ENCODE measurements around the gene SSH2. TPM values are rescaled to one million over a fixed set of nuclear protein-coding genes. Genes with fewer than 3 reads are reported as not detected.

SSH2 gene
- total and polyA plus RNA-seq, 2 donors (not counting 1 experiment from before 2014, with no cell fraction given): 51.5 to 183 TPM

DNA sequence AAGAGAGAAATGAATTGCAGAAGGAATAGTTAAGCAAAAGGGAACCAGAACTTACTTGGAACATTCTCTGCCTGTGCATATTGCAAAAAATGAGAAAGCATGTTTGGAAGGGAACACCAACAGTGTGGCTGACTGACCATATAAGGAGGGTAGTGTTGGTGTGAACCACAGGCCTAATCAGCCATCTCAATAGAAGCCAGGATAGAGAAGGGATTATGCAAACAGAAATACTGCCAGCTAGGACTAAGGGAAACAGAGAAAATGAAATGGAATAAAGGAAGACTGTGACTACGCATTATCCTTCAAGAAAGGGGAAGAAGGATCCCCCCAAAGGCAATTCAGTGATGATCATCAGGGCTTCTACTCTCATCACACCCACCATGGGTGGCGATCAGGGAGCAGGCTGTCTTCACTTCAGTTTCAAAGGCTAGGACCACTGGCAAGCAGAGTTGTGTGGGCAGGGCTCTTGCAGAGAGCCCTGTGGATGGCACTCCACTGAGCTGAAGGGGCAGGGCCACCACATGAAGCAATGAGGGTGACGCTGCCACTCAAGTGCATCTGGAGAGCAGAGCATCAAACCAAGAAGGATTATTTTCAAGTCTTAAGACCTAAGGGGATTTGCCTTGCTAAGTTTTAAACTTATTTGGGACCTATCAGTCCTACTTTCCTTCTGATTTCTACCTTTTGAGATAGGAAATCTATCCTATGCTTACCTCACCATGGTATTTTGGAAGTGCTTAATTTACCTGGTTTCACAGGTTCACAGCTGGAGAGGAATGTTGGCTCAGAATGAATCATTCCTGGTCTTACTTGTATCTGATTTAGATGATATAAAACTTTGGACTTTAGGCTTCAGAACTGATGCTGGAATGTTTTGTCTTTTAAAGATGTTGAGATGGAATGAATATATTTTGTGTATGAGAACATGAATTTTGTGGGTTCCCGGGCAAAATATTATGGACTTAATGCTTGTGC is 140.5 kb downstream of the SSH2 start:
- H3K4me1 Mint-ChIP-seq: peaks cover 9% of the 10 kb centered on the region
- H3K4me2 ChIP-seq (replicated peaks; ENCODE audit: low read depth, low read length, poor library complexity, severe bottlenecking): no peak overlapping the region
- H2AFZ ChIP-seq (ENCODE audit: insufficient read depth, low read depth, low read length, poor library complexity, severe bottlenecking): no peak overlapping the region
- ATAC-seq (ENCODE audit: low read depth) (no peak), DNase-seq (no peak)
- intact Hi-C loops (cut with micrococcal nuclease): no loop called here
- H3K4me3 ChIP-seq (ENCODE audit: control extremely low read depth in 1 of 5, extremely low read depth in 1 of 5, insufficient read depth in 1 of 5, low read depth in 2 of 5, low read length in 4 of 5): no peak overlapping the region
- no peak overlapping the region for H3K9ac ChIP-seq (ENCODE audit: low read length)
- H4K20me1 ChIP-seq (ENCODE audit: control insufficient read depth, insufficient read depth, low read length, poor library complexity, severe bottlenecking): no peaks in the 10 kb centered on the region
- no peaks in the 10 kb centered on the region for H3K9me3 Mint-ChIP-seq (ENCODE audit: insufficient read depth)
- no peaks in the 10 kb centered on the region for H3K9me3 ChIP-seq (ENCODE audit: control extremely low read depth in 1 of 3, control insufficient read depth in 2 of 3, insufficient read depth in 1 of 3, low read length in 2 of 3)
- H3K79me2 ChIP-seq (ENCODE audit: control insufficient read depth, insufficient read depth, low read length): no peaks in the 10 kb centered on the region
- H3K27me3 Mint-ChIP-seq: no peaks in the 10 kb centered on the region
- 97% methylated on average over 3 of the region's 4 CpGs for WGBS (ENCODE audit: insufficient coverage)
- CTCF ChIA-PET: interaction anchor here (0.7 to 1.2 kb wide), 3 partner anchors 41 to 118 kb away, joined by 3 to 8 read pairs (median 4); no protein-coding TSS in a partner anchor
- H3K27me3 ChIP-seq (replicated peaks in 1 of 4; ENCODE audit: control extremely low read depth in 1 of 4, control insufficient read depth in 3 of 4, insufficient read depth in 4 of 4, low read length in 3 of 4): no peaks in the 10 kb centered on the region
- H3K4me3 Mint-ChIP-seq: no peak overlapping the region
- POLR2A ChIA-PET: no interaction called here
- peaks cover 2 to 4% of the 10 kb centered on the region in 2 experiments for H3K36me3 ChIP-seq (replicated peaks in 1 of 2; ENCODE audit: control extremely low read depth in 1 of 2, control insufficient read depth in 1 of 2, extremely low read depth in 1 of 2, insufficient read depth in 2 of 2, low read length in 1 of 2)
- TF ChIP-seq, protein P1, sequence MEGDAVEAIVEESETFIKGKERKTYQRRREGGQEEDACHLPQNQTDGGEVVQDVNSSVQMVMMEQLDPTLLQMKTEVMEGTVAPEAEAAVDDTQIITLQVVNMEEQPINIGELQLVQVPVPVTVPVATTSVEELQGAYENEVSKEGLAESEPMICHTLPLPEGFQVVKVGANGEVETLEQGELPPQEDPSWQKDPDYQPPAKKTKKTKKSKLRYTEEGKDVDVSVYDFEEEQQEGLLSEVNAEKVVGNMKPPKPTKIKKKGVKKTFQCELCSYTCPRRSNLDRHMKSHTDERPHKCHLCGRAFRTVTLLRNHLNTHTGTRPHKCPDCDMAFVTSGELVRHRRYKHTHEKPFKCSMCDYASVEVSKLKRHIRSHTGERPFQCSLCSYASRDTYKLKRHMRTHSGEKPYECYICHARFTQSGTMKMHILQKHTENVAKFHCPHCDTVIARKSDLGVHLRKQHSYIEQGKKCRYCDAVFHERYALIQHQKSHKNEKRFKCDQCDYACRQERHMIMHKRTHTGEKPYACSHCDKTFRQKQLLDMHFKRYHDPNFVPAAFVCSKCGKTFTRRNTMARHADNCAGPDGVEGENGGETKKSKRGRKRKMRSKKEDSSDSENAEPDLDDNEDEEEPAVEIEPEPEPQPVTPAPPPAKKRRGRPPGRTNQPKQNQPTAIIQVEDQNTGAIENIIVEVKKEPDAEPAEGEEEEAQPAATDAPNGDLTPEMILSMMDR (IDR thresholded peaks at IDR 0.05): no peak
- no peak for TF ChIP-seq EZH2 (IDR thresholded peaks at IDR 0.05; ENCODE audit: borderline replicate concordance, insufficient read depth, low read depth, low read length, poor library complexity, severe bottlenecking)
- peaks cover 3 to 8% of the 10 kb centered on the region in 2 donors for H3K4me1 ChIP-seq (ENCODE audit: control insufficient read depth in 2 of 2, insufficient read depth in 2 of 2, low read length in 2 of 2)
- H3K27ac ChIP-seq (ENCODE audit: low read length in 2 of 2): no peak overlapping the region
- H3K27ac Mint-ChIP-seq: no peak overlapping the region

DNA sequence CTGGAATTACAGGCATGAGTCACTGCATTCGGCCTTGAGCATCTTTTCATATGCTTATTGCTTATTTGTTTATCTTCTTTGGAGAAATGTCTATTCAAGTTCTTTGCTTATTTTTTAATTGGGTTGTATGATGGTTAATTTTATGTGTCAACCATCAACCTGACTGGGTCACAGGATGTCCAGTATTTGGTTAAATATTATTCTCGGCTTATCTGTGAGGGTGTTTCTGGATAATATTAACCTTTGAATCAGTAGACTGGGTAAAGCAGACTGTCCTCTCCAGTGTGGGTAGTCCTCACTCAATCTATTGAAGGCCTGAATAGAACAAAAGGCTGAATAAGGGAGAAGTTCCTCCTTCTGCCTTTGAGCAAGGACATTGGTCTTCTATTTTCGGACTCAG is 142.0 kb downstream of the SSH2 start:
- H2AFZ ChIP-seq (ENCODE audit: insufficient read depth, low read depth, low read length, poor library complexity, severe bottlenecking): no peak overlapping the region
- H3K27me3 ChIP-seq (replicated peaks in 1 of 4; ENCODE audit: control extremely low read depth in 1 of 4, control insufficient read depth in 3 of 4, insufficient read depth in 4 of 4, low read length in 3 of 4): no peaks in the 10 kb centered on the region
- no peaks in the 10 kb centered on the region for H3K79me2 ChIP-seq (ENCODE audit: control insufficient read depth, insufficient read depth, low read length)
- no peak overlapping the region for H3K4me3 ChIP-seq (ENCODE audit: control extremely low read depth in 1 of 5, extremely low read depth in 1 of 5, insufficient read depth in 1 of 5, low read depth in 2 of 5, low read length in 4 of 5)
- peaks cover 3 to 5% of the 10 kb centered on the region in 2 experiments for H3K36me3 ChIP-seq (replicated peaks in 1 of 2; ENCODE audit: control extremely low read depth in 1 of 2, control insufficient read depth in 1 of 2, extremely low read depth in 1 of 2, insufficient read depth in 2 of 2, low read length in 1 of 2)
- H3K9me3 ChIP-seq (ENCODE audit: control extremely low read depth in 1 of 3, control insufficient read depth in 2 of 3, insufficient read depth in 1 of 3, low read length in 2 of 3): no peaks in the 10 kb centered on the region
- ChIA-PET CTCF (interaction anchor here (0.7 to 2.3 kb wide), 3 partner anchors 9 to 158 kb away, joined by 3 to 8 read pairs (median 3); no protein-coding TSS in a partner anchor), POLR2A (no interaction called here)
- no peak overlapping the region for H3K4me2 ChIP-seq (replicated peaks; ENCODE audit: low read depth, low read length, poor library complexity, severe bottlenecking)
- H3K4me3 Mint-ChIP-seq: no peak overlapping the region
- no peaks in the 10 kb centered on the region for H4K20me1 ChIP-seq (ENCODE audit: control insufficient read depth, insufficient read depth, low read length, poor library complexity, severe bottlenecking)
- ATAC-seq (ENCODE audit: low read depth) (no peak), DNase-seq (no peak)
- no peak overlapping the region for H3K27ac Mint-ChIP-seq
- H3K4me1 ChIP-seq (ENCODE audit: control insufficient read depth in 2 of 2, insufficient read depth in 2 of 2, low read length in 2 of 2): peaks cover 3 to 8% of the 10 kb centered on the region in 2 donors
- no peak for TF ChIP-seq EZH2 (IDR thresholded peaks at IDR 0.05; ENCODE audit: borderline replicate concordance, insufficient read depth, low read depth, low read length, poor library complexity, severe bottlenecking)
- TF ChIP-seq, protein P1 (IDR thresholded peaks at IDR 0.05): no peak
- H3K9me3 Mint-ChIP-seq (ENCODE audit: insufficient read depth): no peaks in the 10 kb centered on the region
- H3K9ac ChIP-seq (ENCODE audit: low read length): no peak overlapping the region
- H3K27me3 Mint-ChIP-seq: no peaks in the 10 kb centered on the region
- 95% methylated on average over 1 of the region's 3 CpGs for WGBS (ENCODE audit: insufficient coverage)
- intact Hi-C loops (cut with micrococcal nuclease): no loop called here
- H3K4me1 Mint-ChIP-seq: peaks cover 9% of the 10 kb centered on the region
- no peak overlapping the region for H3K27ac ChIP-seq (ENCODE audit: low read length in 2 of 2)

All from B cell (primary cell).